Left lung (tissue), 10 donors: ENCODE data around the gene ALK. TPM values are rescaled to one million over a fixed set of nuclear protein-coding genes. Genes with fewer than 3 reads are reported as not detected.

Experiments used
- ATAC-seq: fragments of 200-7000 bp; cut with Tn5 transposase; one replicate; pipeline ENCODE4 v1.9.1; 2020; ENCODE audit warnings: moderate library complexity
- DNase-seq, 4 donors: peaks; one replicate each; pipeline ENCODE4 v3.0.0-alpha.2; 2013 to 2020
- H3K27ac ChIP-seq, 2 donors: fragments of 200-600 bp; sonication (generic) in 1 of 2; one replicate each; pipeline versions ENCODE4 v1.5.0 to v1.8.0; 2020 to 2021
- H3K27me3 ChIP-seq, 2 donors: fragments of 200-600 bp; sonication (generic) in 1 of 2; one replicate each; pipeline versions ENCODE4 v1.5.0 to v1.8.0; 2020 to 2021
- H3K36me3 ChIP-seq, 2 donors: fragments of 200-600 bp; sonication (generic) in 1 of 2; one replicate each; pipeline versions ENCODE4 v1.5.0 to v1.8.0; 2020 to 2021
- H3K4me1 ChIP-seq, 2 donors: fragments of 200-600 bp; one replicate each; pipeline ENCODE4 v1.8.0; 2021
- H3K4me3 ChIP-seq, 2 donors: fragments of 200-600 bp; sonication (generic) in 1 of 2; one replicate each; pipeline versions ENCODE4 v1.5.0 to v1.8.0; 2020 to 2021; ENCODE audit warnings: mild to moderate bottlenecking in 1 of 2
- H3K9me3 ChIP-seq, 2 donors: fragments of 200-600 bp; sonication (generic) in 1 of 2; one replicate each; pipeline versions ENCODE4 v1.5.0 to v1.8.0; 2020 to 2021
- intact Hi-C, 2 donors: fragments of 100-400 bp; cut with DNase I; formaldehyde crosslinking; loops; one replicate each; pipeline versions ENCODE4 v1.11.2 to v1.14.2; 2022
- polyA plus RNA-seq, 6 donors: library from polyadenylated mRNA; unstranded; fragments of 120-200 nt; gene quantifications; one replicate each; pipeline ENCODE4 v1.2.1, GENCODE V29; 2013; ENCODE audit not compliant: insufficient read length in 6 of 6
- total RNA-seq, 2 donors: library from RNA; stranded (reverse); fragmentation: NEBNext Ultra II Directional; extraction: Animal tissue kit (Norgen Biotek cat#: 25700); gene quantifications; one replicate each; pipeline ENCODE4 v1.2.1, GENCODE V29; 2021
- TF ChIP-seq, protein P1 (sequence below), 2 donors: fragments of 200-600 bp; sonication (generic) in 1 of 2; IDR thresholded peaks; one replicate each; pipeline versions ENCODE4 v1.5.0 to v1.8.0; 2021; ENCODE audit warnings: antibody characterized with exemption in 2 of 2
- donor health status: DM: no; HTN: yes; CAD: no.
- donor health status: DM: no; HTN: no; CAD: no.

Gene ALK
- total and polyA plus RNA-seq, 8 donors = 0.06 to 0.70 (median 0.12) TPM; not detected in 2

DNA sequence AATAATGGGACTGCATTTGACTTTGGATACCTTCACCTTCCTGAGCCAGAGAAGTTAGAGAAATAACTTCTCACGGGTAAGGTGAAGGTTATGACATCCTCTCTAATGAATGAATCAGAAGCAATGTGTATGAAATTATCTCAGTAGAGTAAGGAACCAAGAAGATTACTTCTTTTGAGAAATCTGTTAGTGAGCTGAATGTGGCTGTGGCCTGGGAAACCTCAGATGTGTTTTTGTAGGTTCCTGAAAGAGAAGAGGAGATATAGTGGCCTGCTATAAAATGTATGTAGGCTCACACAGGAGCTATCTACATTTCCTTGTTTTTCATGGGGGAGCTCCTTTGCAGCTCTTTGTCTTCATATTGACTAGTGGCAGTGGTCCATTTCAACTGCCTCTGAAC is 543.6 kb downstream of the ALK start:
- intact Hi-C loops = no loop called here
- no peak for DNase-seq
- no peaks in the 10 kb centered on the region for H3K9me3 ChIP-seq
- H3K36me3 ChIP-seq = no peaks in the 10 kb centered on the region
- H3K27me3 ChIP-seq = no peaks in the 10 kb centered on the region
- H3K27ac ChIP-seq = no peak overlapping the region
- TF ChIP-seq, protein P1, sequence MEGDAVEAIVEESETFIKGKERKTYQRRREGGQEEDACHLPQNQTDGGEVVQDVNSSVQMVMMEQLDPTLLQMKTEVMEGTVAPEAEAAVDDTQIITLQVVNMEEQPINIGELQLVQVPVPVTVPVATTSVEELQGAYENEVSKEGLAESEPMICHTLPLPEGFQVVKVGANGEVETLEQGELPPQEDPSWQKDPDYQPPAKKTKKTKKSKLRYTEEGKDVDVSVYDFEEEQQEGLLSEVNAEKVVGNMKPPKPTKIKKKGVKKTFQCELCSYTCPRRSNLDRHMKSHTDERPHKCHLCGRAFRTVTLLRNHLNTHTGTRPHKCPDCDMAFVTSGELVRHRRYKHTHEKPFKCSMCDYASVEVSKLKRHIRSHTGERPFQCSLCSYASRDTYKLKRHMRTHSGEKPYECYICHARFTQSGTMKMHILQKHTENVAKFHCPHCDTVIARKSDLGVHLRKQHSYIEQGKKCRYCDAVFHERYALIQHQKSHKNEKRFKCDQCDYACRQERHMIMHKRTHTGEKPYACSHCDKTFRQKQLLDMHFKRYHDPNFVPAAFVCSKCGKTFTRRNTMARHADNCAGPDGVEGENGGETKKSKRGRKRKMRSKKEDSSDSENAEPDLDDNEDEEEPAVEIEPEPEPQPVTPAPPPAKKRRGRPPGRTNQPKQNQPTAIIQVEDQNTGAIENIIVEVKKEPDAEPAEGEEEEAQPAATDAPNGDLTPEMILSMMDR (IDR thresholded peaks at IDR 0.05) = no peak
- no peak for ATAC-seq
- H3K4me1 ChIP-seq = no peaks in the 10 kb centered on the region
- no peak overlapping the region for H3K4me3 ChIP-seq

DNA sequence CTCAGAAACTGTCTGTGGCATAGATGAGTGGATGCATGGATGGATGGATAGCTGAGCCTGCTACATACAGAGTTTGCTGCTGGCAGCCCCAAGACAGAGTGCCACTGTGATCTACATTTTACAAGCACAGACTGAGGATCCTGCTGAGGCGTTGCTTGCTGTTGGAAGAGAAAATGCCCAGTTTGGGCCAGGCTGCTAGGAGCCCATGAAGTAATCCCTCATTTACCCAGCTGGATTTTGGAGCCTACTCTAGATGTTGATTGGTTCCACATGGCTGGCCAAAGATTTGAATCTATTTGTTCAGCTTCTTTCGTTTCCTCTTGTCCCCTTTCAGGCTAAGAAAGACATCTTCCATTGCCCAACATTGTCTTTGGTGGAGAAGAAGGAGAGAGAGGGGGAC is 544.8 kb downstream of the ALK start:
- intact Hi-C loops = no loop called here
- TF ChIP-seq, protein P1 (IDR thresholded peaks at IDR 0.05) = no peak
- DNase-seq (no peak), ATAC-seq (no peak)
- H3K36me3 ChIP-seq = no peaks in the 10 kb centered on the region
- no peaks in the 10 kb centered on the region for H3K27me3 ChIP-seq
- H3K4me3 ChIP-seq = no peak overlapping the region
- no peaks in the 10 kb centered on the region for H3K9me3 ChIP-seq
- H3K4me1 ChIP-seq = no peaks in the 10 kb centered on the region
- H3K27ac ChIP-seq = no peak overlapping the region

DNA sequence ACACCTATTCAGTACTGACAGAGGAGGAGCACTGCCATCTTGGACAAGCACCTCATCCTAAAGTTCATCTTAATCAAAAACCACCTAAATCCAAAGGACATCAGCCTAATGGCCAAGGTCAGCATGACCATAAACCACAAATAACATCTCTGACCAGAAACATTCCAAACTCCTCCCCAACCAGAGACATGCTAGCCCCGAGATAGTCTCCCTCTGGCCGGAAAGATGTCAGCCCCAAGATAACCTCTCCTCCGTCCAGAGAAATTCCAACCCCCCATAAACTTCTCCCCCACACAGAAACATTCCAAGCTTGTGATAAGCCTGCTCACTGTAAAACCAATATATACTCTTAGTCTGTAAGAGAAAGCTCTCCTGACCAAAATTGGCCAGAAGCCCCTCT is 545.5 kb downstream of the ALK start:
- no peak for DNase-seq
- TF ChIP-seq, protein P1 (IDR thresholded peaks at IDR 0.05) = no peak
- no peaks in the 10 kb centered on the region for H3K4me1 ChIP-seq
- H3K9me3 ChIP-seq = no peaks in the 10 kb centered on the region
- ATAC-seq = no peak
- no peaks in the 10 kb centered on the region for H3K36me3 ChIP-seq
- no peaks in the 10 kb centered on the region for H3K27me3 ChIP-seq
- intact Hi-C loops = no loop called here
- H3K27ac ChIP-seq = no peak overlapping the region
- H3K4me3 ChIP-seq = no peak overlapping the region

DNA sequence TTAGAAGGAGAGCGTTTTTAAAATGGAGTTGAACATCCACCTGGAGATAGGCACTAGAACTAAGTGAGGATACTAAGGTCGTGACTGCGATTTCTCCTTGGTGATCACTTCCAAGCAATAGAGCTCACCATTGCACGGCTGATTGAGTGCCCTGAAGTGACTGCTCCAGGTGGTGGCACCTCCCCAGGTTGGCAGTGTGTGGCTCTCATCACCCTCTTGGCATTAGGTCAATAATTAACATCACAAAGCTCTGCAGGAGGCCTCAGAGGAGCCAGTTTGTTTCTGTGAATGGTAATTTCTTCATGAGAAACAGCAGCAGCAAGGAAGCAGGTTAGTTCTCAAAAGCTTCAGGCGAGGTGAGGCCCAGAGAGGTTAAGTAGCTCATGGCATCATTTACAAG is 546.6 kb downstream of the ALK start:
- Histone ChIP-seq H3K4me1 (no peaks in the 10 kb centered on the region), H3K9me3 (no peaks in the 10 kb centered on the region), H3K4me3 (no peak overlapping the region), H3K27ac (no peak overlapping the region), H3K36me3 (no peaks in the 10 kb centered on the region), H3K27me3 (no peaks in the 10 kb centered on the region)
- peak; percentile 23 for ATAC-seq
- peak in 1 of 4 donors; percentile 1 for DNase-seq
- intact Hi-C loops = no loop called here
- TF ChIP-seq, protein P1 (IDR thresholded peaks at IDR 0.05) = no peak

DNA sequence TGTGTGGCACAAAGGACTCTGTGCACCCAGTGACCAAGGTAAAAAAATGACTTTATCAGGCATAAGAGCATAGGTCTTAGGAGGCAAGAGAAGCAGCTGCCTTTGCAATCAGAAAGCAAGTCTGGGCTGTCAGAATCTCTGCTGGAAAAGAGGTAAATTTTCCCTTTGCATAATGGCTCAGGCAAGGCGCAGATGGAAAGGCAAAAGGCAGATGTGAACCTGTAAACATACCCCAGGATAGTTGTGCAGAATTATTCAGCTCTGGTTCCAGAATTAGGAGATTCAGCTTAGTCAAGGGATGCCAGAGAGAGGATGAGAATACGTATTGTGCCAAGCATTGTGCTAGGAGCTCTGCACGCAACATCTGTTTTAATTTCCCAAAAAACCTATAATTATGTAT is 547.5 kb downstream of the ALK start:
- H3K27ac ChIP-seq = no peak overlapping the region
- no peaks in the 10 kb centered on the region for H3K27me3 ChIP-seq
- H3K9me3 ChIP-seq = no peaks in the 10 kb centered on the region
- TF ChIP-seq, protein P1 (IDR thresholded peaks at IDR 0.05) = no peak
- no peaks in the 10 kb centered on the region for H3K36me3 ChIP-seq
- no peak overlapping the region for H3K4me3 ChIP-seq
- intact Hi-C loops = no loop called here
- H3K4me1 ChIP-seq = no peaks in the 10 kb centered on the region
- no peak for DNase-seq
- ATAC-seq = no peak
